Measurements from ENCODE around the gene NECAP2. TPM values are rescaled to one million over a fixed set of nuclear protein-coding genes. Genes with fewer than 3 reads are reported as not detected.

Gene NECAP2
- total and polyA plus RNA-seq, 2 of the 4 experiments (the other 2 are of a cell fraction), result 80.5 to 85.1 TPM

GRCh38 chr1:16405441-16405840 lies 35.1 kb upstream of the NECAP2 start:
- Histone ChIP-seq H2BK15ac (ENCODE audit: low read depth, low read length) (no peak overlapping the region), H3K4ac (ENCODE audit: low read depth, low read length) (no peak overlapping the region), H2BK120ac (ENCODE audit: low read depth, low read length) (no peak overlapping the region), H3K9ac (ENCODE audit: low read depth, low read length) (no peak overlapping the region), H3K9me1 (ENCODE audit: insufficient read depth, low read length) (peaks cover 15% of the 10 kb centered on the region; the same call in 1 of the 2 replicates), H4K8ac (ENCODE audit: low read depth in 2 of 2, low read length in 2 of 2) (no peak overlapping the region), H3K79me1 (ENCODE audit: low read depth in 1 of 2, low read length in 2 of 2) (no peaks in the 10 kb centered on the region; a peak in 1 of 4 replicates), H2BK20ac (ENCODE audit: low read depth, low read length) (no peak overlapping the region), H3K14ac (replicated peaks; ENCODE audit: low read depth, low read length) (no peak overlapping the region), H3K9me3 (ENCODE audit: control insufficient read depth, insufficient read depth, low read length) (no peaks in the 10 kb centered on the region), H2AFZ (replicated peaks; ENCODE audit: low read length, poor library complexity) (no peak overlapping the region), H3K4me1 (ENCODE audit: control insufficient read depth, insufficient read depth, low read length) (no peaks in the 10 kb centered on the region; the same call in 1 of the 2 replicates), H2AK9ac (replicated peaks; ENCODE audit: low read depth, low read length, poor library complexity) (no peak overlapping the region), H3K4me2 (ENCODE audit: low read depth, low read length) (no peak overlapping the region), H4K20me1 (ENCODE audit: insufficient read depth, low read length) (0 out of 2 replicates have a peak, but pooled peaks cover 3% of the 10 kb centered on the region), H4K5ac (ENCODE audit: low read depth, low read length) (no peak overlapping the region), H2BK5ac (ENCODE audit: low read depth, low read length, poor library complexity, severe bottlenecking) (no peak overlapping the region), H3K56ac (ENCODE audit: extremely low read depth, insufficient read depth, low read length) (no peak overlapping the region), H3K36me3 (ENCODE audit: control insufficient read depth, insufficient read depth, low read length) (peaks cover 5% of the 10 kb centered on the region; the same call in 1 of the 2 replicates), H3K27ac (ENCODE audit: insufficient read depth, low read length) (no peak overlapping the region), H4K91ac (ENCODE audit: insufficient read depth, low read depth, low read length) (no peak overlapping the region), H3K27me3 (ENCODE audit: control insufficient read depth, insufficient read depth, low read length) (peaks cover 4% of the 10 kb centered on the region), H3K23ac (ENCODE audit: low read depth, low read length) (no peak overlapping the region), H2AK5ac (ENCODE audit: low read depth, low read length) (0 out of 2 replicates have a peak overlapping the region, but pooled peaks have one; percentile 24), H3K18ac (ENCODE audit: low read depth, low read length) (no peak overlapping the region), H3K4me3 (ENCODE audit: insufficient read depth, low read depth, low read length) (no peak overlapping the region)
- DNase-seq, result no peak
- in situ Hi-C loops (cut with MboI; ENCODE audit: low sequenced_read_pairs) (no loop called here), intact Hi-C loops (cut with micrococcal nuclease) (no loop called here), dilution Hi-C loops (cut with HindIII; ENCODE audit: low sequenced_read_pairs, unreplicated experiment) (no loop called here)
- no peak for TF ChIP-seq CEBPB (IDR thresholded peaks at IDR 0.05; ENCODE audit: low read depth, low read length)
- BruUV-seq (replicated peaks), result no TSS peak
- no peak for ATAC-seq (ENCODE audit: low read depth)
- 83% methylated on average over 2 of the region's 5 CpGs; no CpG with 5 or more reads in 1 of the 2 experiments for WGBS, 2 experiments (ENCODE audit: extremely low coverage in 2 of 2, insufficient read length in 1 of 2)
- POLR2A ChIA-PET (ENCODE audit: unreplicated experiment), result no interaction called here
- CTCF ChIA-PET, result no interaction called here
